Natural killer cell (primary cell): Measurements from ENCODE around the gene SLCO1C1. TPM values are rescaled to one million over a fixed set of nuclear protein-coding genes. Genes with fewer than 3 reads are reported as not detected.

ENCODE experiments used
- ATAC-seq, 3 donors: fragments of 150-1000 bp in 2 of 3; fragments of 200-7000 bp in 1 of 3; cut with Tn5 transposase; 1 replicate in 1 of 3; 2 replicates in 2 of 3; pipeline ENCODE4 v1.10.0; 2021; ENCODE audit warnings: mild to moderate bottlenecking in 2 of 3, moderate library complexity in 2 of 3
- DNase-seq, 2 donors: peaks; one replicate each; pipeline versions ENCODE4 v3.0.0 to v3.0.0-alpha.2; 2013 to 2021; ENCODE audit warnings: mixed read lengths in 1 of 2
- H3K27ac ChIP-seq: one replicate; pipeline ENCODE4 v1.5.1; 2013; ENCODE audit warnings: mild to moderate bottlenecking, low read length
- H3K27me3 ChIP-seq: one replicate; pipeline ENCODE4 v1.6.1; 2013; ENCODE audit warnings: low read length; ENCODE audit not compliant: control insufficient read depth, insufficient read depth
- H3K36me3 ChIP-seq: one replicate; pipeline ENCODE4 v1.6.1; 2013; ENCODE audit warnings: low read length; ENCODE audit not compliant: control insufficient read depth, insufficient read depth
- H3K4me1 ChIP-seq: one replicate; pipeline ENCODE4 v1.6.1; 2013; ENCODE audit warnings: low read length; ENCODE audit not compliant: control insufficient read depth, insufficient read depth
- H3K4me3 ChIP-seq: one replicate; pipeline ENCODE4 v1.5.1; 2013; ENCODE audit warnings: low read length
- H3K9me3 ChIP-seq: one replicate; pipeline ENCODE4 v1.6.1; 2013; ENCODE audit warnings: low read length; ENCODE audit not compliant: control insufficient read depth, insufficient read depth
- H3K27ac Mint-ChIP-seq, 2 donors: one replicate each; pipeline ENCODE4 v1.8.0; 2022; ENCODE audit warnings: mild to moderate bottlenecking in 2 of 2, mixed read lengths in 2 of 2, moderate library complexity in 1 of 2
- H3K27me3 Mint-ChIP-seq, 2 donors: one replicate each; pipeline ENCODE4 v1.8.0; 2022; ENCODE audit warnings: low read depth in 2 of 2, mixed read lengths in 2 of 2
- H3K36me3 Mint-ChIP-seq: one replicate; pipeline ENCODE4 v1.8.0; 2022; ENCODE audit warnings: mixed read lengths
- H3K4me1 Mint-ChIP-seq, 2 donors: one replicate each; pipeline ENCODE4 v1.8.0; 2022; ENCODE audit warnings: mixed read lengths in 2 of 2
- H3K4me3 Mint-ChIP-seq: one replicate; pipeline ENCODE4 v1.8.0; 2022; ENCODE audit warnings: mild to moderate bottlenecking, moderate library complexity, mixed read lengths
- H3K9me3 Mint-ChIP-seq, 2 donors: one replicate each; pipeline ENCODE4 v1.8.0; 2022; ENCODE audit warnings: mixed read lengths in 2 of 2
- WGBS: methylation state at CpG from one replicate; pipeline ENCODE4 v1.1.7; 2013; ENCODE audit warnings: missing lambda C conversion rate; ENCODE audit not compliant: insufficient coverage; 5-methylcytosine and 5-hydroxymethylcytosine counted together
- intact Hi-C: fragments of 100-400 bp; cut with micrococcal nuclease; formaldehyde crosslinking; loops from one replicate; pipeline ENCODE4 v1.14.2; 2022
- total RNA-seq, 4 donors: library from RNA; stranded (reverse); fragments of 120-200 nt in 1 of 4; gene quantifications; one replicate each; pipeline versions ENCODE4 v1.2.3 to v1.2.4, GENCODE V29; 2013 to 2022
- TF ChIP-seq, protein P1 (sequence below): fragments of 200-600 bp; IDR thresholded peaks from one replicate; pipeline ENCODE4 v1.8.0; 2022; ENCODE audit warnings: antibody characterized with exemption

SLCO1C1 gene
- total RNA-seq, 3 donors from 2014 or later (not counting 1 experiment from before 2014, with no cell fraction given) = not detected

DNA sequence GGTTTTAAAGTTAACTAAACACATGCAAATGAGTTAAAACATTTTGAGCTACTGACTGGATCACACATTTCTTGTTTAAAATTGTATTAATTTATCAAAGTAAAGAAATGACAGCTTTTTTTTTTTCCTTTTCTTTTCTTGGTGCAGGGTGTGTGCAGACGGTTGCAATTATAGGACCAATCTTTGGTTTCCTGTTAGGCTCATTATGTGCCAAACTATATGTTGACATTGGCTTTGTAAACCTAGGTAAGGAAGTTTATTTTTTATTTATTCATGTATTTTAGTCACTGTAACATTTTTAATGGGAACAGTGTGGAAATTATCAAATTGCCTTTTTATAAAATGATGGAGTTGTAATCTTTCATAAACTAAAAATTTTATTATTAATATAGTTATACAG is 21.9 kb downstream of the SLCO1C1 start:
- Mint-ChIP-seq H3K4me3 (no peak overlapping the region), H3K27me3 (no peaks in the 10 kb centered on the region), H3K9me3 (peaks cover 0 to 3% of the 10 kb centered on the region in 2 donors), H3K27ac (no peak overlapping the region), H3K4me1 (no peaks in the 10 kb centered on the region), H3K36me3 (no peaks in the 10 kb centered on the region)
- Histone ChIP-seq H3K27ac (no peak overlapping the region), H3K36me3 (no peaks in the 10 kb centered on the region), H3K4me1 (no peaks in the 10 kb centered on the region), H3K27me3 (no peaks in the 10 kb centered on the region), H3K4me3 (no peak overlapping the region), H3K9me3 (no peaks in the 10 kb centered on the region)
- intact Hi-C loops = no loop called here
- no CpG with 5 or more reads among the region's 1 CpG for WGBS
- no peak for DNase-seq
- TF ChIP-seq, protein P1, sequence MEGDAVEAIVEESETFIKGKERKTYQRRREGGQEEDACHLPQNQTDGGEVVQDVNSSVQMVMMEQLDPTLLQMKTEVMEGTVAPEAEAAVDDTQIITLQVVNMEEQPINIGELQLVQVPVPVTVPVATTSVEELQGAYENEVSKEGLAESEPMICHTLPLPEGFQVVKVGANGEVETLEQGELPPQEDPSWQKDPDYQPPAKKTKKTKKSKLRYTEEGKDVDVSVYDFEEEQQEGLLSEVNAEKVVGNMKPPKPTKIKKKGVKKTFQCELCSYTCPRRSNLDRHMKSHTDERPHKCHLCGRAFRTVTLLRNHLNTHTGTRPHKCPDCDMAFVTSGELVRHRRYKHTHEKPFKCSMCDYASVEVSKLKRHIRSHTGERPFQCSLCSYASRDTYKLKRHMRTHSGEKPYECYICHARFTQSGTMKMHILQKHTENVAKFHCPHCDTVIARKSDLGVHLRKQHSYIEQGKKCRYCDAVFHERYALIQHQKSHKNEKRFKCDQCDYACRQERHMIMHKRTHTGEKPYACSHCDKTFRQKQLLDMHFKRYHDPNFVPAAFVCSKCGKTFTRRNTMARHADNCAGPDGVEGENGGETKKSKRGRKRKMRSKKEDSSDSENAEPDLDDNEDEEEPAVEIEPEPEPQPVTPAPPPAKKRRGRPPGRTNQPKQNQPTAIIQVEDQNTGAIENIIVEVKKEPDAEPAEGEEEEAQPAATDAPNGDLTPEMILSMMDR = no peak
- no peak for ATAC-seq

DNA sequence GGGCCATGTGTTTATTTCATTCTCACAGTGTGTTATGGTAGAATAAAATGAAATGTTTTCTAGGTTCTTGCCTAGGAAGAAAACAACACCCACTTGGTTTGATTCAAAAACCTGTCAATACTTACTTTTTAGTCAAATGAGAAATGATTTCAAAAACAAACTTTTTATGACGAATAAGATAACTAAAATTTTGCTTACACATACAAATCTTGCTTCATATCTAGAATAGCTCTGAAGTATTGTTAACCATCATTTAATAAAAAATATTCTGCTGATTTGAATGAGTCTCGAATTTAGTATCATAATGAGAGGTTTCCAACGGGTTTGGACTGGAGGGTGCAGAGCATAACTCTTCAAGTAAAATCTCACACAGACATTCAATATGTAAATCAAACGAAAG is 23.2 kb downstream of the SLCO1C1 start:
- Mint-ChIP-seq H3K27me3 (no peaks in the 10 kb centered on the region), H3K36me3 (no peaks in the 10 kb centered on the region), H3K27ac (no peak overlapping the region), H3K4me3 (no peak overlapping the region), H3K4me1 (no peaks in the 10 kb centered on the region), H3K9me3 (peaks cover 0 to 3% of the 10 kb centered on the region in 2 donors)
- Histone ChIP-seq H3K27ac (no peak overlapping the region), H3K4me1 (no peaks in the 10 kb centered on the region), H3K9me3 (no peaks in the 10 kb centered on the region), H3K27me3 (no peaks in the 10 kb centered on the region), H3K4me3 (no peak overlapping the region), H3K36me3 (no peaks in the 10 kb centered on the region)
- TF ChIP-seq, protein P1 = no peak
- no peak for DNase-seq
- WGBS = 75% methylated on average over 1 of the region's 4 CpGs
- ATAC-seq = no peak
- intact Hi-C loops = no loop called here

DNA sequence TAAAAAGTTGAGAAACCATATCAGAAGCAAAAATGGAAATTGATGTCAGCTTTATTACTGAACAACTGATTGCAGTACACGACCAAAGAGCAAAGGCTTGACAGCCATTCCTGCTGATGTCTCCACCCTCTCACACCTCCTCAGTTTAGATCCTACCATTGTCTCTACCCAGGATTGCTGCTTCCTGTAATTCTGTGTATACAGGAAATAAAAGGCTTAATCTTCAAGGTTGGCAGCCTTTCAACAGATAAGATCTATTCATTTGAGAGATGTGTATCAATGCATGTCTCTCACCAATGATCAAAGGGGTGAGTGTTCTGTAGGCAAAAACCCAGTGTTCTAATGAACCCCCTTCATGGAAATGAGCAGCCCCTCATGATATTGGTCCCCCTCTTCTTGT is 27.0 kb downstream of the SLCO1C1 start:
- ATAC-seq (no peak), DNase-seq (no peak)
- peaks cover 2 to 3% of the 10 kb centered on the region in 2 donors for H3K9me3 Mint-ChIP-seq
- H3K27ac Mint-ChIP-seq = no peak overlapping the region
- no peaks in the 10 kb centered on the region for H3K4me1 Mint-ChIP-seq
- no peaks in the 10 kb centered on the region for H3K9me3 ChIP-seq
- intact Hi-C loops = no loop called here
- no peaks in the 10 kb centered on the region for H3K36me3 ChIP-seq
- no peaks in the 10 kb centered on the region for H3K27me3 ChIP-seq
- H3K4me3 Mint-ChIP-seq = no peak overlapping the region
- no peaks in the 10 kb centered on the region for H3K36me3 Mint-ChIP-seq
- no peak overlapping the region for H3K27ac ChIP-seq
- no peaks in the 10 kb centered on the region for H3K4me1 ChIP-seq
- no peak overlapping the region for H3K4me3 ChIP-seq
- TF ChIP-seq, protein P1 = no peak
- 67% methylated on average over 1 of the region's 1 CpG for WGBS
- H3K27me3 Mint-ChIP-seq = no peaks in the 10 kb centered on the region

DNA sequence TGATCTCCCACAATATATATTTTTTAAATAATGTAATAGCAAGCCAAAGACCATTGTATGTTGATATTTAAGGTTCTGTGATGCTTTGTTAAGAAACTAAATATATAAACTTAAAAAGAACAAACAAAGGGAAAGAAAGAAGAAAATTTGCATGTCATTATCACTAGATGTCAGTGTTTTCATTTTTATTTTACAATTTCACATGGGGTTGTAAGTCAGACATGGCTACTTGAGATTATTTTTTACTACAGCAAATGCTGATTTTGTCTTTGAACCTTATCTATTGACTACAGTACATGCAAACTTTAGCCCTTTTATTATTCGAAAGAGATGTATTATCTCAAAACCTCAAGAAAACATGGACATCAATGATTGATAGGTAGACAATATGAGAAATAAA is 36.1 kb downstream of the SLCO1C1 start:
- ATAC-seq (no peak), DNase-seq (no peak)
- H3K36me3 Mint-ChIP-seq = no peaks in the 10 kb centered on the region
- H3K9me3 ChIP-seq = no peaks in the 10 kb centered on the region
- no peak overlapping the region for H3K27ac ChIP-seq
- TF ChIP-seq, protein P1 = no peak
- H3K9me3 Mint-ChIP-seq = peaks cover 4 to 7% of the 10 kb centered on the region in 2 donors
- H3K4me1 ChIP-seq = no peaks in the 10 kb centered on the region
- no peaks in the 10 kb centered on the region for H3K36me3 ChIP-seq
- no peak overlapping the region for H3K4me3 ChIP-seq
- H3K4me1 Mint-ChIP-seq = no peaks in the 10 kb centered on the region
- intact Hi-C loops = no loop called here
- WGBS = no CpG with 5 or more reads among the region's 1 CpG
- H3K4me3 Mint-ChIP-seq = no peak overlapping the region
- H3K27ac Mint-ChIP-seq = no peak overlapping the region
- no peaks in the 10 kb centered on the region for H3K27me3 Mint-ChIP-seq
- no peaks in the 10 kb centered on the region for H3K27me3 ChIP-seq
